ENCODE data around the gene PTPN3. TPM values are rescaled to one million over a fixed set of nuclear protein-coding genes. Genes with fewer than 3 reads are reported as not detected.

The PTPN3 gene
- polyA plus RNA-seq, 3 donors = not detected

GRCh38 chr9:109418827-109419226 is 79.3 kb downstream of the PTPN3 start:
- peaks cover 25 to 42% (median 31%) of the 10 kb centered on the region in 3 donors for H3K27me3 Mint-ChIP-seq (ENCODE audit: low read depth in 3 of 3)
- H3K4me3 Mint-ChIP-seq = no peak overlapping the region
- TF ChIP-seq CTCF (IDR thresholded peaks at IDR 0.05) = no peak
- H3K9ac ChIP-seq (ENCODE audit: insufficient read depth, low read length, poor library complexity, severe bottlenecking) = no peak overlapping the region
- H3K36me3 Mint-ChIP-seq = no peaks in the 10 kb centered on the region
- no peak for DNase-seq
- H3K79me2 ChIP-seq (ENCODE audit: insufficient read depth, low read length) = no peaks in the 10 kb centered on the region
- H3K4me3 ChIP-seq (replicated peaks in 1 of 3; ENCODE audit: low read depth in 2 of 3, low read length in 3 of 3) = no peak overlapping the region
- no peaks in the 10 kb centered on the region for H3K36me3 ChIP-seq (replicated peaks in 1 of 2; ENCODE audit: control insufficient read depth in 1 of 2, insufficient read depth in 2 of 2, low read length in 2 of 2)
- H3K9me3 Mint-ChIP-seq = no peaks in the 10 kb centered on the region
- no peak overlapping the region for H2AFZ ChIP-seq (ENCODE audit: insufficient read depth, low read depth, low read length, poor library complexity, severe bottlenecking)
- no peaks in the 10 kb centered on the region for H3K4me1 ChIP-seq (ENCODE audit: control insufficient read depth in 1 of 2, insufficient read depth in 2 of 2, low read length in 2 of 2)
- no peak overlapping the region for H3K27ac Mint-ChIP-seq
- no peak overlapping the region for H3K27ac ChIP-seq (ENCODE audit: low read depth in 1 of 2, low read length in 2 of 2)
- H3K4me1 Mint-ChIP-seq = no peaks in the 10 kb centered on the region
- no peaks in the 10 kb centered on the region for H3K9me3 ChIP-seq (replicated peaks in 1 of 2; ENCODE audit: control insufficient read depth in 1 of 2, insufficient read depth in 1 of 2, low read length in 2 of 2)
- 20% methylated on average over 2 of the region's 6 CpGs for WGBS (ENCODE audit: insufficient coverage)
- H3K4me2 ChIP-seq (replicated peaks; ENCODE audit: extremely low read depth, low read length, poor library complexity, severe bottlenecking) = no peak overlapping the region
- intact Hi-C loops (cut with micrococcal nuclease) = no loop called here
- H3K27me3 ChIP-seq (ENCODE audit: control insufficient read depth in 2 of 2, insufficient read depth in 2 of 2, low read length in 2 of 2) = peaks cover 4 to 10% of the 10 kb centered on the region in 2 donors
- H4K20me1 ChIP-seq (ENCODE audit: insufficient read depth, low read length) = no peaks in the 10 kb centered on the region

GRCh38 chr9:109417585-109418544 is 80.2 kb downstream of the PTPN3 start:
- no peak overlapping the region for H2AFZ ChIP-seq (ENCODE audit: insufficient read depth, low read depth, low read length, poor library complexity, severe bottlenecking)
- Mint-ChIP-seq H3K27me3 (ENCODE audit: low read depth in 3 of 3) (peaks cover 17 to 39% (median 31%) of the 10 kb centered on the region in 3 donors), H3K9me3 (no peaks in the 10 kb centered on the region), H3K27ac (no peak overlapping the region), H3K4me3 (peak overlapping the region in 1 of 2 donors; percentile 44), H3K4me1 (no peaks in the 10 kb centered on the region), H3K36me3 (no peaks in the 10 kb centered on the region)
- TF ChIP-seq CTCF (IDR thresholded peaks at IDR 0.05) = no peak
- H3K9me3 ChIP-seq (replicated peaks in 1 of 2; ENCODE audit: control insufficient read depth in 1 of 2, insufficient read depth in 1 of 2, low read length in 2 of 2) = no peaks in the 10 kb centered on the region
- intact Hi-C loops (cut with micrococcal nuclease) = no loop called here
- H3K79me2 ChIP-seq (ENCODE audit: insufficient read depth, low read length) = no peaks in the 10 kb centered on the region
- 80% methylated on average over 1 of the region's 6 CpGs for WGBS (ENCODE audit: insufficient coverage)
- DNase-seq = no peak
- H3K4me2 ChIP-seq (replicated peaks; ENCODE audit: extremely low read depth, low read length, poor library complexity, severe bottlenecking) = no peak overlapping the region
- no peak overlapping the region for H3K27ac ChIP-seq (ENCODE audit: low read depth in 1 of 2, low read length in 2 of 2)
- no peaks in the 10 kb centered on the region for H4K20me1 ChIP-seq (ENCODE audit: insufficient read depth, low read length)
- H3K4me1 ChIP-seq (ENCODE audit: control insufficient read depth in 1 of 2, insufficient read depth in 2 of 2, low read length in 2 of 2) = no peaks in the 10 kb centered on the region
- H3K27me3 ChIP-seq (ENCODE audit: control insufficient read depth in 2 of 2, insufficient read depth in 2 of 2, low read length in 2 of 2) = peaks cover 4 to 10% of the 10 kb centered on the region in 2 donors
- no peak overlapping the region for H3K9ac ChIP-seq (ENCODE audit: insufficient read depth, low read length, poor library complexity, severe bottlenecking)
- H3K36me3 ChIP-seq (replicated peaks in 1 of 2; ENCODE audit: control insufficient read depth in 1 of 2, insufficient read depth in 2 of 2, low read length in 2 of 2) = no peaks in the 10 kb centered on the region
- H3K4me3 ChIP-seq (replicated peaks in 1 of 3; ENCODE audit: low read depth in 2 of 3, low read length in 3 of 3) = no peak overlapping the region

All from CD14-positive monocyte (primary cell).